Ishikawa (cell line): ENCODE measurements around the gene HOXA7.

ENCODE experiments used
- CEBPB ChIP-seq: IDR thresholded peaks from 2 replicates; pipeline ENCODE4 v1.6.1; 2012
- CREB1 ChIP-seq: IDR thresholded peaks from 2 replicates; pipeline ENCODE4 v1.6.1; 2012; ENCODE audit warnings: low read depth
- EGR1 ChIP-seq: IDR thresholded peaks from 2 replicates; pipeline ENCODE4 v1.6.1; 2012
- EP300 ChIP-seq: IDR thresholded peaks from 2 replicates; pipeline ENCODE4 v1.6.1; 2012; ENCODE audit warnings: borderline replicate concordance
- FOXM1 ChIP-seq: IDR thresholded peaks from 2 replicates; pipeline ENCODE4 v1.6.1; 2012; ENCODE audit warnings: low read depth, borderline replicate concordance
- MAX ChIP-seq: IDR thresholded peaks from 2 replicates; pipeline ENCODE4 v1.6.1; 2012
- NFIC ChIP-seq: IDR thresholded peaks from 2 replicates; pipeline ENCODE4 v1.6.1; 2012
- RAD21 ChIP-seq: IDR thresholded peaks from 2 replicates; pipeline ENCODE4 v1.6.1; 2012; ENCODE audit warnings: low read depth
- REST ChIP-seq: IDR thresholded peaks from 2 replicates; pipeline ENCODE4 v1.6.1; 2012; ENCODE audit warnings: low read depth, mild to moderate bottlenecking
- TAF1 ChIP-seq: IDR thresholded peaks from 2 replicates; pipeline ENCODE4 v1.6.1; 2012; ENCODE audit warnings: low read depth, mild to moderate bottlenecking
- TCF12 ChIP-seq: IDR thresholded peaks from 2 replicates; pipeline ENCODE4 v1.6.1; 2012; ENCODE audit warnings: low read depth
- TEAD4 ChIP-seq: IDR thresholded peaks from 2 replicates; pipeline ENCODE4 v1.6.1; 2012
- USF1 ChIP-seq: IDR thresholded peaks from 2 replicates; pipeline ENCODE4 v1.6.1; 2012
- YY1 ChIP-seq: IDR thresholded peaks from 2 replicates; pipeline ENCODE4 v1.6.1; 2012; ENCODE audit warnings: low read depth
- ZBTB7A ChIP-seq: IDR thresholded peaks from 2 replicates; pipeline ENCODE4 v1.6.1; 2012; ENCODE audit warnings: low read depth

The HOXA7 gene

GRCh38 chr7:27176962-27177794 is 20.7 kb upstream of the HOXA7 start:
- TF ChIP-seq FOXM1: no peak
- no peak for TF ChIP-seq NFIC
- no peak for TF ChIP-seq CEBPB

- TF ChIP-seq NFIC: no peak
- no peak for TF ChIP-seq ZBTB7A
- no peak for TF ChIP-seq YY1
- TF ChIP-seq FOXM1: no peak
- TF ChIP-seq CREB1: no peak
- no peak for TF ChIP-seq MAX
- TF ChIP-seq TCF12: no peak
- TF ChIP-seq CEBPB: no peak
- TF ChIP-seq TAF1: no peak
- TF ChIP-seq RAD21: no peak
- no peak for TF ChIP-seq TEAD4
- no peak for TF ChIP-seq USF1
- TF ChIP-seq EGR1: no peak
- no peak for TF ChIP-seq REST
- TF ChIP-seq EP300: no peak
Measured at GRCh38 chr7:27176524-27176845, 20.0 kb upstream of the HOXA7 start.

- no peak for TF ChIP-seq EP300
- no peak for TF ChIP-seq MAX
- TF ChIP-seq TCF12: no peak
- no peak for TF ChIP-seq RAD21
- no peak for TF ChIP-seq TEAD4
- TF ChIP-seq USF1: no peak
- TF ChIP-seq TAF1: no peak
- no peak for TF ChIP-seq ZBTB7A
- TF ChIP-seq CEBPB: no peak
- TF ChIP-seq EGR1: no peak
- no peak for TF ChIP-seq YY1
- no peak for TF ChIP-seq NFIC
- no peak for TF ChIP-seq REST
- no peak for TF ChIP-seq FOXM1
- TF ChIP-seq CREB1: no peak
Measured at GRCh38 chr7:27175626-27176523, 19.4 kb upstream of the HOXA7 start.

- no peak for TF ChIP-seq EP300
- TF ChIP-seq YY1: no peak
- no peak for TF ChIP-seq MAX
- TF ChIP-seq TAF1: no peak
- TF ChIP-seq CEBPB: no peak
- TF ChIP-seq ZBTB7A: no peak
- no peak for TF ChIP-seq USF1
- no peak for TF ChIP-seq EGR1
- no peak for TF ChIP-seq TEAD4
- TF ChIP-seq CREB1: no peak
Measured at GRCh38 chr7:27174874-27175625, 18.6 kb upstream of the HOXA7 start.
